ENCODE data around the gene PID1. TPM values are rescaled to one million over a fixed set of nuclear protein-coding genes. Genes with fewer than 3 reads are reported as not detected.

Gene PID1
- total RNA-seq, 1 donor from 2014 or later = 1.4 TPM

- TF ChIP-seq EZH2phosphoT487 (IDR thresholded peaks at IDR 0.05) (no peak), EZH2 (IDR thresholded peaks at IDR 0.05) (no peak)
- TF ChIP-seq, protein P1, sequence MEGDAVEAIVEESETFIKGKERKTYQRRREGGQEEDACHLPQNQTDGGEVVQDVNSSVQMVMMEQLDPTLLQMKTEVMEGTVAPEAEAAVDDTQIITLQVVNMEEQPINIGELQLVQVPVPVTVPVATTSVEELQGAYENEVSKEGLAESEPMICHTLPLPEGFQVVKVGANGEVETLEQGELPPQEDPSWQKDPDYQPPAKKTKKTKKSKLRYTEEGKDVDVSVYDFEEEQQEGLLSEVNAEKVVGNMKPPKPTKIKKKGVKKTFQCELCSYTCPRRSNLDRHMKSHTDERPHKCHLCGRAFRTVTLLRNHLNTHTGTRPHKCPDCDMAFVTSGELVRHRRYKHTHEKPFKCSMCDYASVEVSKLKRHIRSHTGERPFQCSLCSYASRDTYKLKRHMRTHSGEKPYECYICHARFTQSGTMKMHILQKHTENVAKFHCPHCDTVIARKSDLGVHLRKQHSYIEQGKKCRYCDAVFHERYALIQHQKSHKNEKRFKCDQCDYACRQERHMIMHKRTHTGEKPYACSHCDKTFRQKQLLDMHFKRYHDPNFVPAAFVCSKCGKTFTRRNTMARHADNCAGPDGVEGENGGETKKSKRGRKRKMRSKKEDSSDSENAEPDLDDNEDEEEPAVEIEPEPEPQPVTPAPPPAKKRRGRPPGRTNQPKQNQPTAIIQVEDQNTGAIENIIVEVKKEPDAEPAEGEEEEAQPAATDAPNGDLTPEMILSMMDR (IDR thresholded peaks at IDR 0.05) = no peak
- no peaks in the 10 kb centered on the region for H3K27me3 ChIP-seq
- no peak for DNase-seq (ENCODE audit: low spot score)
- H3K27ac ChIP-seq = no peak overlapping the region
- H2AFZ ChIP-seq (replicated peaks) = no peak overlapping the region
- Mint-ChIP-seq H3K4me1 (no peaks in the 10 kb centered on the region), H3K9me3 (peaks cover 16% of the 10 kb centered on the region), H3K36me3 (no peaks in the 10 kb centered on the region), H3K27ac (no peak overlapping the region), H3K27me3 (ENCODE audit: insufficient read depth, low read depth) (no peaks in the 10 kb centered on the region), H3K4me3 (no peak overlapping the region)
- H3K4me2 ChIP-seq = no peak overlapping the region
- H3K9ac ChIP-seq = no peak overlapping the region
- H3K36me3 ChIP-seq = no peaks in the 10 kb centered on the region
- no peaks in the 10 kb centered on the region for H3F3A ChIP-seq (ENCODE audit: low read depth)
- no peaks in the 10 kb centered on the region for H3K9me3 ChIP-seq (ENCODE audit: low read depth)
- H3K4me1 ChIP-seq = no peaks in the 10 kb centered on the region
- H3K4me3 ChIP-seq = no peak overlapping the region
- no peaks in the 10 kb centered on the region for H3K79me2 ChIP-seq (ENCODE audit: low read depth)
- no peaks in the 10 kb centered on the region for H4K20me1 ChIP-seq (ENCODE audit: low read depth)
Measured at GRCh38 chr2:229003256-229003655, 267.8 kb downstream of the PID1 start.

DNA sequence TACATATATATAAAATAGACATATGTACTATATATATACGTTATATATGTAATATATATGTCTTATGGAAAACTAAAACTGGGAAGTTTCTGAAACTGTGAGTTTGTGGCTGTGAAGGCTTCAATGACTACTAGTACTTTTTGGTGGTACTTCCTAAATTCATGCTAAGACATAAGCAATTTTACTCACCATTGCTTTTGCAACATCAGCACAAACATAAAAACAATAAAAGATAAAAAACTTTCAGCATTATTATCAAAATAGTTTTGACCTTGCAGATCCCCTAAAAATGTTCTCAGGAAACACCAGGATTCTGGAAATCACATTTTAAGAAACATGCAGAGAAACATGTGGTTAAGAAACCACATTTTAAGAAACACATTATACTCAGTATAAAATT is 269.9 kb downstream of the PID1 start:
- Histone ChIP-seq H3K27me3 (no peaks in the 10 kb centered on the region), H3K27ac (no peak overlapping the region), H3F3A (ENCODE audit: low read depth) (no peaks in the 10 kb centered on the region), H2AFZ (replicated peaks) (no peak overlapping the region), H4K20me1 (ENCODE audit: low read depth) (no peaks in the 10 kb centered on the region), H3K9me3 (ENCODE audit: low read depth) (no peaks in the 10 kb centered on the region), H3K9ac (no peak overlapping the region), H3K36me3 (no peaks in the 10 kb centered on the region), H3K4me1 (no peaks in the 10 kb centered on the region), H3K79me2 (ENCODE audit: low read depth) (no peaks in the 10 kb centered on the region), H3K4me2 (no peak overlapping the region), H3K4me3 (no peak overlapping the region)
- H3K4me3 Mint-ChIP-seq = no peak overlapping the region
- peaks cover 18% of the 10 kb centered on the region for H3K9me3 Mint-ChIP-seq
- no peaks in the 10 kb centered on the region for H3K4me1 Mint-ChIP-seq
- TF ChIP-seq EZH2 (IDR thresholded peaks at IDR 0.05) (no peak), EZH2phosphoT487 (IDR thresholded peaks at IDR 0.05) (no peak)
- TF ChIP-seq, protein P1 (IDR thresholded peaks at IDR 0.05) = no peak
- H3K27ac Mint-ChIP-seq = no peak overlapping the region
- no peaks in the 10 kb centered on the region for H3K27me3 Mint-ChIP-seq (ENCODE audit: insufficient read depth, low read depth)
- no peaks in the 10 kb centered on the region for H3K36me3 Mint-ChIP-seq
- no peak for DNase-seq (ENCODE audit: low spot score)

GRCh38 chr2:228999326-228999725 is 271.8 kb downstream of the PID1 start:
- no peak overlapping the region for H3K4me3 Mint-ChIP-seq
- Histone ChIP-seq H3K27ac (no peak overlapping the region), H3K36me3 (no peaks in the 10 kb centered on the region), H3K4me3 (no peak overlapping the region), H3K4me2 (no peak overlapping the region), H4K20me1 (ENCODE audit: low read depth) (no peaks in the 10 kb centered on the region), H3K27me3 (no peaks in the 10 kb centered on the region), H3K79me2 (ENCODE audit: low read depth) (no peaks in the 10 kb centered on the region), H3K4me1 (no peaks in the 10 kb centered on the region), H3K9me3 (ENCODE audit: low read depth) (no peaks in the 10 kb centered on the region), H2AFZ (replicated peaks) (no peak overlapping the region), H3F3A (ENCODE audit: low read depth) (no peaks in the 10 kb centered on the region), H3K9ac (no peak overlapping the region)
- TF ChIP-seq, protein P1 (IDR thresholded peaks at IDR 0.05) = no peak
- no peak for TF ChIP-seq EZH2phosphoT487 (IDR thresholded peaks at IDR 0.05)
- no peak for TF ChIP-seq EZH2 (IDR thresholded peaks at IDR 0.05)
- H3K27me3 Mint-ChIP-seq (ENCODE audit: insufficient read depth, low read depth) = no peaks in the 10 kb centered on the region
- DNase-seq (ENCODE audit: low spot score) = no peak
- H3K36me3 Mint-ChIP-seq = no peaks in the 10 kb centered on the region
- no peaks in the 10 kb centered on the region for H3K4me1 Mint-ChIP-seq
- H3K9me3 Mint-ChIP-seq = peaks cover 21% of the 10 kb centered on the region
- H3K27ac Mint-ChIP-seq = no peak overlapping the region

Data from neural progenitor cell (in vitro differentiated cells).